IgD-negative memory B cell (primary cell): Measurements from ENCODE around the gene SPECC1. TPM values are rescaled to one million over a fixed set of nuclear protein-coding genes. Genes with fewer than 3 reads are reported as not detected.
"Not testable (repeated sequence)": the region's sequence is repeated elsewhere in the genome, so short reads cannot be mapped to it uniquely, and the experiment has no call there.

Experiments
- H3K27ac Mint-ChIP-seq, 3 donors: one replicate each; pipeline ENCODE4 v1.8.0; 2020 to 2022; ENCODE audit warnings: mild to moderate bottlenecking in 3 of 3, mixed read lengths in 3 of 3, moderate library complexity in 1 of 3
- H3K27me3 Mint-ChIP-seq: one replicate; pipeline ENCODE4 v1.8.0; 2021; ENCODE audit warnings: mixed read lengths
- H3K36me3 Mint-ChIP-seq: one replicate; pipeline ENCODE4 v1.8.0; 2020; ENCODE audit warnings: mild to moderate bottlenecking, mixed read lengths
- H3K4me1 Mint-ChIP-seq, 3 donors: one replicate each; pipeline ENCODE4 v1.8.0; 2020 to 2022; ENCODE audit warnings: mixed read lengths in 3 of 3, mild to moderate bottlenecking in 1 of 3
- H3K4me3 Mint-ChIP-seq, 4 donors: one replicate each; pipeline ENCODE4 v1.8.0; 2020 to 2022; ENCODE audit warnings: mild to moderate bottlenecking in 4 of 4, mixed read lengths in 4 of 4, moderate library complexity in 3 of 4
- H3K9me3 Mint-ChIP-seq, 3 donors: one replicate each; pipeline ENCODE4 v1.8.0; 2020 to 2021; ENCODE audit warnings: mixed read lengths in 3 of 3, mild to moderate bottlenecking in 1 of 3
- polyA plus RNA-seq: library from polyadenylated mRNA; unstranded; fragments of 300-500 nt; fragmentation: Illumina TruSeq; gene quantifications from one replicate; pipeline ENCODE4 v1.2.3, GENCODE V29; 2021

Gene SPECC1
- polyA plus RNA-seq, 1 donor from 2014 or later: 4.1 TPM

DNA sequence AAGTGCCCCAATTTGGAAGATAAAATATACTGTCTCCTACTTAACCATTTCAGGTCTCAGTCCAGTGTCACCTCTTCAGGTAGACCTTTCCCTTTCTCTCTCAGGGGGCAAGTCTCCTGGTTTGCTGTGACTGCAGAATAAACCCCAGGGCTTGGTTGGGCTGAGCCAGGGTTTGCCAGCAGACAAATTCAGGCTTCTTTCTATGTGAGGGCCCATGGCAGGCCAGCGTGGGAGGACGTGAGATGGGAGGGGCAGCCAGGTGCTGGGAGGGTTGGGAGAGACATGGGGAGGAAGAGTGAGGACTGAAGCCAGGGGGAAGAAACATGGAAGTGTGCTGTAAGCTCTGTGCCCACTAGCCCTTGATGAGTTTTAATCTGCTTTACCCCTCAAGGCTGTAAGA lies 163.2 kb downstream of the SPECC1 start:
- no peaks in the 10 kb centered on the region for H3K27me3 Mint-ChIP-seq
- H3K27ac Mint-ChIP-seq: peak overlapping the region in 1 of 3 donors; percentile 88
- H3K36me3 Mint-ChIP-seq: no peaks in the 10 kb centered on the region
- H3K9me3 Mint-ChIP-seq: no peaks in the 10 kb centered on the region
- peaks cover 2 to 9% (median 2%) of the 10 kb centered on the region in 3 donors for H3K4me1 Mint-ChIP-seq
- H3K4me3 Mint-ChIP-seq: no peak overlapping the region

DNA sequence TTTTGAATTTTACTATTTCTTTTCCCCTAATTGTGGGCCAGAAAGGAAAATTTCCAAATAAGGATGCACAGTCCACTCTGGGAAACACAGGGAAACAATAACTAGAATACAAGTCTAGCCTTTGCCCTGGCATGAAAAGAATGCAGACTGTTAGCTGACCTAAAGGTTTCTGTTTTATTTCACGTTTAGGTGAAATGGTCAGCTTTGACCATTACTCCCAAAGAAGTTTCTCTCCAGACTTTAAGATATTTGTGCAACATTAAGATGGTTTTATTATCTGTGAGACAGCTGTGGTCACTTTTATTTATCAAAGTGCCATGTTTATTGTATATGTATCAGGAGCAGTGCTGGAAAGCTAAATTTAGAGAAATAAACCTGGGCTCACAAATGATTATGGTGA lies 163.9 kb downstream of the SPECC1 start:
- Mint-ChIP-seq H3K4me1 (peaks cover 2 to 9% (median 2%) of the 10 kb centered on the region in 3 donors), H3K27me3 (no peaks in the 10 kb centered on the region), H3K9me3 (no peaks in the 10 kb centered on the region), H3K27ac (no peak overlapping the region), H3K4me3 (no peak overlapping the region), H3K36me3 (no peaks in the 10 kb centered on the region)

DNA sequence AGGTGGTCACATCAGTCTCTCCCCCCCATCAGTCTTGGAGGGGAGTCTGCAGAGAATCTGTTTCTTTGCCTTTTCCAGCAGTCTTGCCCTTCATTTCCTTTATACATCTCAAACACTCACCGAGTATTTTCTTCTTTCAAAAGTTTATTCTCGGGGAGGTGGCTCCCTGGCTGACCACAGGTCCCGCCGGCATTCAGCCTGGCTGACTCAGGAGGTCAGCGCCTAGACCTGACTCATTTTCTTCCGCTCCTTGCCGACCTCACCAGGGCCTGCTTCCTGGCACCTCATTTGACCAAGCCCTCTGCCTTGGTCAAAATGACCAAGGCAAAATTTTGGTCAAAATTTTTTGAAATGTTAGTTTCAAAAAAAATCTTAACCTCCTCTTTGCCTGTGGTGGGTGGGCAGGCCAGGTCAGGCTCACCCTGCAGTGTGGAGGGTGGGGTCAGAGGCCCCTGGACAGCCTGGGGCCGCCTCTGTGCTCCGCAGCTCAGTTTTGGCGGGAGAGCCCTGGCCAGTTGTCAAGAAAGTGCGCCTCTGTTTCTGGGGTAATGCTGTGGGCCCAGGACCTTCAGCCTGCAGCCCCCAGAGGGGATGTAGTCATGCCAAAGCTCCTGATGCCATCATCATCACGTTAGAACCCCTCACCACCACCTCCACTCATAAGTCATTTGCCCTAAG lies 165.6 kb downstream of the SPECC1 start:
- Mint-ChIP-seq H3K27ac (no peak overlapping the region), H3K27me3 (no peaks in the 10 kb centered on the region), H3K9me3 (no peaks in the 10 kb centered on the region)

DNA sequence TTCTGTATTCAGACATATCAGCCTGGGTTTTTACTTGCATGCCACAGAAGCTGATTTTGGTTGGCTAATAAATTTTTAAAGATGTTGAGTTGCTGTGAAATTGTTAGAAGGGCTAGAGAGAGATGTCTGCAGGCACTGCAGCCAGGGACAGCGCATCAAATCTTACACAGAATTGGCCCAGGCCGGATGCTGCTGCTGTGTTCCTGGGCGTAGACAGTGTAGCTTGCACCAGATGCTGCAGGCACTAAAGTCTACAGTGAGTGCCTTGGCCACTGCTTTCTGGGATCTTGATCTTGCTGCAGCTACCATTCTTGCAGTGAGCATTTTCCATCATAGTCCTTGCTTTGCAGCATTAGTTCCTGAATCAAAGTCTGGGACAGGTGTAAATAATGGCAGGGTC lies 169.9 kb downstream of the SPECC1 start:
- Mint-ChIP-seq H3K4me3 (no peak overlapping the region), H3K27ac (no peak overlapping the region), H3K36me3 (no peaks in the 10 kb centered on the region), H3K9me3 (no peaks in the 10 kb centered on the region), H3K4me1 (peaks cover 0 to 9% (median 2%) of the 10 kb centered on the region in 3 donors), H3K27me3 (no peaks in the 10 kb centered on the region)

More for the DNA sequence above, 165.6 kb downstream of the SPECC1 start:
- H3K36me3 Mint-ChIP-seq: no peaks in the 10 kb centered on the region
- H3K4me1 Mint-ChIP-seq: peaks cover 2 to 9% (median 2%) of the 10 kb centered on the region in 3 donors
- H3K4me3 Mint-ChIP-seq: peak overlapping the region in 2 of 4 donors; percentile 40 to 55

DNA sequence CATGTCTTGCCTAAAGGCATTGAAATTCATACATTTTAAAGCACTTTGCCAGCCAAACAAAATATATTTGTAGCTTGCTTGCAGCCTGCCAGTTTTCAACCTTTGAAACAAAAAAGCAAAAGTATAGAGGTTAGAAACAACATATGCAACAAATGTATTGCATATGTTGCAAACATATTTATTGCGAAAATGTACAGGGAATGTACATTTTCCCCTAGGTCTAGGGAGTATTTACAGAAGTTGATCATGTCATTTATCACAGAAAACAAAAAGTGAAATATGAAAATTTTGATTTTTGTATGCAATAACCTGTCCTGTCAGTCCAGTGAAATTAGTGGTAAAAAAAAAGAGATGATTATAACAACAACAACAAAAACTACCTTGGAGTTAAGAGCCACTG lies 171.5 kb downstream of the SPECC1 start:
- Mint-ChIP-seq H3K9me3 (no peaks in the 10 kb centered on the region), H3K36me3 (no peaks in the 10 kb centered on the region), H3K4me3 (no peak overlapping the region), H3K4me1 (no peaks in the 10 kb centered on the region), H3K27me3 (no peaks in the 10 kb centered on the region), H3K27ac (no peak overlapping the region)

DNA sequence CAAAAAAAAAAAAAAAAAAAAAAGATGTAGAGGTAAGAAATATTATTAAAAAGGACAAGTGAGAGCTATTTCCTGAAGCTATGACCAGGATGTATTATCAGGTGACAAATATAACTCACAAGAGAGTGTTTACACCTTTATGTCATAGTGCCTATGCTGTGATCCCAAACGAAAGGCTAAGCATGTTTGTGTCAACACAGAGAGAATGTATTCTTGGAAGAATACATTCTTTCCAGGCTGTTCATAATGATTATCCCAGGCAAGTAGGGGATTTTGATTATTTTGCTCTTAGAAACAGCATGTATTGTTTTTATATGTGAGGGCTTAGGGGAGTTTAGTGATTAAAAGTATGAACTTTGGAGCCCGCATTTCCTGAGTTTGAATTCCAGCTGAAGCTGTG lies 175.0 kb downstream of the SPECC1 start:
- H3K27ac Mint-ChIP-seq: no peak overlapping the region
- H3K36me3 Mint-ChIP-seq: no peaks in the 10 kb centered on the region
- H3K4me1 Mint-ChIP-seq: no peaks in the 10 kb centered on the region
- no peak overlapping the region for H3K4me3 Mint-ChIP-seq
- H3K9me3 Mint-ChIP-seq: no peaks in the 10 kb centered on the region
- no peaks in the 10 kb centered on the region for H3K27me3 Mint-ChIP-seq

DNA sequence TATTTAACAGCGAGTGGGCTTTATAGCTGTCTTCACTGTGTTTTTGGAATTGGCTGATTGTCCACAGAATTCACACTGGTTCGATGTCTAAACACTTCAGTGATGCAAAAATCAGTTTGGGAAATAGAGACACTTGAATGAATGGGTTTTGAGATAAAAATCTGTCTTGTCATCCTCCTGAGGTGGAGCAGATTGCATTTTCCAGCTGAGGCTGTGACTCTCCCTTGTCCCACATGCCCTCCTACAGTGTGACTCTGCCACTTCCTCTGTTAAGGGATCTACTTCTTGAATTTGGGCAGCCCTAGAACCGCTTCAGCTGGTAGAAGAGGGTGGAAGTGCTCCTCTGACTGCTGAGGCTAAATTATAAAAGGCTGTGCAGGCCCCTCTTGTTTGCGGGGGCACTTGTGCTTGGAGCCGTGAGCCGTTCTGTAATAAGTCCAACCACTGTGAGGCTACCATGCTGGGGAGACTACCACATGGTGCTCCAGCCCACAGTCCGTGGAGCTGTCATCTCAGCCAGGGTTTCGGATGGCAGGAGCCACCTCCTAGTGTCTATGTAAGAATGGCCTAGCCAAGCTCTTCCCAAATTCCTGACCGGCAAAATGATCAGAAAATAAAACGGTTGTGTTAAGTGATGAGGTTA lies 175.9 kb downstream of the SPECC1 start:
- no peaks in the 10 kb centered on the region for H3K27me3 Mint-ChIP-seq
- H3K27ac Mint-ChIP-seq: peak overlapping the region in 1 of 3 donors; percentile 83
- H3K36me3 Mint-ChIP-seq: no peaks in the 10 kb centered on the region
- H3K9me3 Mint-ChIP-seq: no peaks in the 10 kb centered on the region
- H3K4me1 Mint-ChIP-seq: peaks cover 0 to 7% (median 0%) of the 10 kb centered on the region in 3 donors
- H3K4me3 Mint-ChIP-seq: no peak overlapping the region

DNA sequence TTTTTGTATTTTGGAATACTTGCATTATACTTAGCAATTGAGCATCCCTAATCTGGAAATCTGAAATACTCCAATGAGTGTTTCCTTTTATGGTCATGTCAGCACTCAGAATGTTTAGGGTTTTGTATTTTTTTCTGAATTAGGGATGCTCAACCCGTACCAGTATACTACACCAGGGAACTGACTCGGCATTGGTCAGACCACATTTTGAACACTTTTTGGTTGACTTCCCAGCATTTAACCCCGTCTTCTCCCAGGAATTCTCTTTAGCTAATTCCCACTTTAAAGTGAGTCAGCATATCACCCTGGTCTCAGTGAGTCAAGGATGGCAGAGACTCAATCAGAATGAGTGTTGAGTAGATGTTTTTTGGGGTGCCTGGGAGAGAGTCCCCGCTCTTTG lies 177.9 kb downstream of the SPECC1 start:
- Mint-ChIP-seq H3K4me3 (no peak overlapping the region), H3K9me3 (no peaks in the 10 kb centered on the region), H3K4me1 (peaks cover 0 to 7% (median 0%) of the 10 kb centered on the region in 3 donors), H3K27ac (no peak overlapping the region), H3K36me3 (no peaks in the 10 kb centered on the region), H3K27me3 (no peaks in the 10 kb centered on the region)

DNA sequence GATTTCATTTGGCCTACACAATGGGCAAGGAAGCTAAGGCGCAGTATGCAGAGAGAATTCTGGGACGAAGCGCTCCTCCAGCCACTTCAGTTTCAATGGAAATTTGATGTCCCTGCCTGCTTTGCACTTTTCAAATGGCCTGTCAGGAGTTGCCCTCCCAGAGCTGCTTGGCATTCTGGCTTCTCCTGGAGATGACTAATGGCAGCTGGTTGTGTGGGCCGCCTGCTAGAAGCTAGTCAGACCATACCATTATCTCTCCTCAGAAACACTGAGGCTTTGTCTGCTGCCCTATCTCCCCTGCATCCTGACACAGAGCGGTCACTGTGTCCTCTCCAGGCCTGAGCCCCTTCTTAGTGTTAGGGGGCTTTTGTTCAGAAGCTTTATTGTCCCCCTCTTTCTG lies 180.1 kb downstream of the SPECC1 start:
- Mint-ChIP-seq H3K36me3 (no peaks in the 10 kb centered on the region), H3K4me3 (no peak overlapping the region), H3K4me1 (peaks cover 1 to 8% (median 4%) of the 10 kb centered on the region in 3 donors), H3K9me3 (no peaks in the 10 kb centered on the region), H3K27me3 (no peaks in the 10 kb centered on the region), H3K27ac (no peak overlapping the region)

DNA sequence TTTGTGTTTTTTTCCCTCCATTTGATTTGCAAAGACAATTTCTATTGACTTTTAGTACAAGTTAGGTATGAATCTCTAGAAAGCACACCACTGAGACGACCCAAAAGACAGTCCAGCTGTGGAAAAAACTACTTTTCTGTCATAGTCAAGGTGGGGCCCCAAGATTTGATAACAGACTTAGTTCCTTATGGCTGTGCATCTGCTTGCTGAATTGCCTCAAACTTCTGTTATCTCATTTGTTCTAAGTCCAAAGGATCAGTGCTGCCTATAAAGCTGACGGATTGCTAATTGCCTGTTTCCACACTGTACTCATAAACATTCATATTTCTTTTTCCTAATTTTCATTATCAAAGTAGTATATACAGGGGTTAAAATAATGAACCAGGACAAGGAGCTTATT lies 180.8 kb downstream of the SPECC1 start:
- Mint-ChIP-seq H3K4me1 (peaks cover 3 to 9% (median 4%) of the 10 kb centered on the region in 3 donors), H3K27me3 (no peaks in the 10 kb centered on the region), H3K9me3 (peaks cover 0 to 5% (median 0%) of the 10 kb centered on the region in 3 donors), H3K4me3 (no peak overlapping the region), H3K36me3 (peaks cover 1% of the 10 kb centered on the region), H3K27ac (no peak overlapping the region)

DNA sequence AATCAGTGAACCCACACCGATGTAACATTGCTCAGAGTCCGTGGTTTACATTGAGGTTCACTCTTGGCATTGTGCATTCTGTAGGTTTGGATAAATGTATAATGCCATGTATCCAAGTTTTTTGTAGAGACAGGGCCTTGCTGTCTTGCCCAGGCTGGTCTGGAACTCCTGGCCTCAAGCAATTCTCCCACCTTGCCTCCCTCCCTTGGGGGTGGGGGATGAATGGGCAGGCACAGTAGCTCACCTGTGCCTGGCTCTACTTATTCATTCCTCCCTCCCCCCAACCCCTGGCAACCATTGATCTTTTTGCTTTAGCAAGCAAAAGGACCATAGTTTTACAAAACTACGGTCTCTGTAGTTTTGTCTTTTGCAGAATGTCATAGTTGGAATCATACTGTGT lies 181.4 kb downstream of the SPECC1 start:
- peaks cover 2% of the 10 kb centered on the region for H3K36me3 Mint-ChIP-seq
- peaks cover 3 to 10% (median 4%) of the 10 kb centered on the region in 3 donors for H3K4me1 Mint-ChIP-seq
- peaks cover 0 to 6% (median 0%) of the 10 kb centered on the region in 3 donors for H3K9me3 Mint-ChIP-seq
- H3K27me3 Mint-ChIP-seq: no peaks in the 10 kb centered on the region
- no peak overlapping the region for H3K4me3 Mint-ChIP-seq
- peak overlapping the region in 1 of 3 donors; percentile 32 for H3K27ac Mint-ChIP-seq

DNA sequence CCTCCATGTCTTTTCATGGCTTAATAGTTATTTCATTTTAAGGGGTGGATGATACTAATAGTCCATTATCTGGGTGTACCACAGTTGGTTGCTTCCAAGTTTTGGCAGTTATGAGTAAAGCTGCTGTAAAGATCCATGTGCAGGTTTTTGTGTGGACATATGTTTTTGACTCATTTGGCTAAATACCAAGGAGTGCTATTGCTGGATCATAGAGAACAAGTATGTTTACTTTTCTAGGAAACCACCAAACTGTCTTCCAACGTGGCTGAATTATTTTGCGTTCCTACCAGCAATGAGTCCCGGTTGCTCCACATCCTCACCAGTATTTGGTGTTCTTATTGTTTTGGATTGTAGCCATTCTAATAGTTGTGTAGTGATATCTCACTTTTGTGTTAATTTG lies 181.9 kb downstream of the SPECC1 start:
- Mint-ChIP-seq H3K36me3 (peaks cover 2% of the 10 kb centered on the region), H3K4me3 (no peak overlapping the region), H3K9me3 (peaks cover 0 to 6% (median 0%) of the 10 kb centered on the region in 3 donors), H3K4me1 (peaks cover 3 to 10% (median 4%) of the 10 kb centered on the region in 3 donors), H3K27me3 (no peaks in the 10 kb centered on the region), H3K27ac (no peak overlapping the region)

DNA sequence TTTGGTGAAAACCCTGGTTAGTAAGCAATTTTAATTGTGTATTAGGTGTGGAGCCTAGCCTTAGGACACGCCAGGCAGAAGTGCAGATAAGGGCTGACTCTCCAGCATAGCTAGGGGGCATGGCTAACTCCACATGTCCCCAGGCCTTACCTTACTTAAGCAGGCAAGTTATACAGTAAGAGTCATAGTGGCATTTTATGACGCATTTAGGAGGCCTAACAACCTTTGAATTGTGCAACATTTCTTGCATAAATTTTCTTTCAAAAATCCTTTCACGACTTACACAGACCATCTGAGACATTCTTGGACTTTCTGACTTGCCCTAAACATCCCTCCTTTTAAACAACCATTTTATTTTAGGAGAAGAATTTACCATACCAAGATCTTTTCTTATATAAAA lies 187.1 kb downstream of the SPECC1 start:
- not testable (repeated sequence) for H3K27ac Mint-ChIP-seq, H3K4me3 Mint-ChIP-seq, H3K27me3 Mint-ChIP-seq, H3K4me1 Mint-ChIP-seq, H3K36me3 Mint-ChIP-seq
- H3K9me3 Mint-ChIP-seq: peaks cover 2 to 25% (median 4%) of the 10 kb centered on the region in 3 donors

DNA sequence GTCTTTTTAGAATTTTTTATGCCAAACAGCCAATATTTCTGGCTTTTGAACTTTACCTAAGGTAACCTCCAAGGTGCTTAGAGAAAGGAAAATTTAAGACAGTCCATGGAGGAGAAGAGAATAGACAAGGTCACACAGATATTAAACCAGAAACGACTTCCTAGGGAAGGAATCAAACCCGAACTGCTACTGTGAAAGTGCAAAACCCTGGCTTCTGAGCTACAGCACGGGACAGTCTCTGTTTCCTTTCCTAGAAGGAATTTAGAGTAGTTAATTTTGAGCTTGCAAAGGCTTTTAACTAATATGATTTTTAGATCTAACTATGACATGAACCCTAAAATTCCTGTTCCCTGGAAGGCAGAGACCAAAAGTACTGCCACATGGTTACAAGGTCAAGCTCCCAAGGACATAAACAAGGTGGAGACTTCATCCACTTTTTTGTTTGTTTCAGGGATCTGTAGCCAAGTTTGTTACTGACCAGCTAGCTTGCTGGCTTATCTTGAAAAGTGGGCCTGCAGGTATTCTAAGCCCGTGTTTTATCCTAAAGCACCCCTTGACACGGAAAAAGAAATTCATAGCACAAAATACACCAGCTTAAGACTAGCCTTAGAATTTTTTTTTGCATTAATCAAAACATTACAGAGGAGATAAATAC lies 188.2 kb downstream of the SPECC1 start:
- Mint-ChIP-seq H3K36me3 (peaks cover 6% of the 10 kb centered on the region), H3K4me1 (peaks cover 3 to 5% (median 5%) of the 10 kb centered on the region in 3 donors), H3K9me3 (peaks cover 2 to 25% (median 4%) of the 10 kb centered on the region in 3 donors), H3K27ac (no peak overlapping the region), H3K27me3 (no peaks in the 10 kb centered on the region), H3K4me3 (no peak overlapping the region)

DNA sequence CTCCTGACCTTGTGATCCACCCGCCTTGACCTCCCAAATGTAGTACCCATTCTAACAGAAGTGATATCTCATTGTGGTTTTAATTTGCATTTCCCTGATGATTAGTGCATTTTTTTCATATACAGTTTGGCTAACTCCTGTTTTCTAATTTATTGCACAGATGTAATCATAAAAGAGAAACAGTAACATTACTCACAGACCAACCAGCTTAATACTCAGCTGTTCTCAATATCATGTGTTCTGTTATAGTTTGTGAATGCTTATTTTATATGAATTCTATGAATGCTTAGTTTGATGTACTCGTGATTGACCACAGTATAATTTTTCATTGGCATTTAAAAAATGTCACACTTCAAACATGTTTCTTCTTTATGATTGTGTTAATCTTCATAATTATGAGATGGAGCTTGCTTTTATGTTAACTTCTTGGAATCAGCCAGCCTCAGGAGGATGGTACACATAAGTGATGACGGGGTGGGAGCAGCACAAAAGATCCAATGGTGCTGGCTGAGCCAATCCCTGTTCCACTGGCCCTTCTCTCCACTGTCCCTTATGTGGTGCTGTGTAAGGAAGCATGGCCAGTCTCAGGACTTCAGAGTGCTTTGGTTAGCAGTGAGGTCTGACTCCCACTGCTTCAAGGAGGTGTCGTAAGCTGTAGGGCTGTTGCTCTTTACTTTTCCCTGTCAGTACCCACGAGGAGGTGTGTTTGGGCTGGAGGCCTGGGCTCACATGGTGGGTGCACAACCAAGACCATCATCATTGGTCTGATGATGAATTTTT lies 191.0 kb downstream of the SPECC1 start:
- Mint-ChIP-seq H3K27me3 (no peaks in the 10 kb centered on the region), H3K27ac (no peak overlapping the region), H3K4me1 (peaks cover 2 to 4% (median 4%) of the 10 kb centered on the region in 3 donors), H3K36me3 (peaks cover 4% of the 10 kb centered on the region), H3K9me3 (peaks cover 2 to 18% (median 4%) of the 10 kb centered on the region in 3 donors), H3K4me3 (no peak overlapping the region)
